ENCODE measurements around the gene RASSF7.

Gene RASSF7

GRCh38 chr11:550021-550745 is 10.6 kb upstream of the RASSF7 start:
- no peak for TF ChIP-seq CTCF (conservative IDR thresholded peaks at IDR 0.05; ENCODE audit: low read length)
- DNase-seq (ENCODE audit: low read depth): no peak
- no peak overlapping the region for H3K4me3 ChIP-seq (ENCODE audit: low read length)

GRCh38 chr11:550746-551085 is 10.1 kb upstream of the RASSF7 start:
- no peak for TF ChIP-seq CTCF (conservative IDR thresholded peaks at IDR 0.05; ENCODE audit: low read length)
- no peak overlapping the region for H3K4me3 ChIP-seq (ENCODE audit: low read length)
- DNase-seq (ENCODE audit: low read depth): no peak

DNA sequence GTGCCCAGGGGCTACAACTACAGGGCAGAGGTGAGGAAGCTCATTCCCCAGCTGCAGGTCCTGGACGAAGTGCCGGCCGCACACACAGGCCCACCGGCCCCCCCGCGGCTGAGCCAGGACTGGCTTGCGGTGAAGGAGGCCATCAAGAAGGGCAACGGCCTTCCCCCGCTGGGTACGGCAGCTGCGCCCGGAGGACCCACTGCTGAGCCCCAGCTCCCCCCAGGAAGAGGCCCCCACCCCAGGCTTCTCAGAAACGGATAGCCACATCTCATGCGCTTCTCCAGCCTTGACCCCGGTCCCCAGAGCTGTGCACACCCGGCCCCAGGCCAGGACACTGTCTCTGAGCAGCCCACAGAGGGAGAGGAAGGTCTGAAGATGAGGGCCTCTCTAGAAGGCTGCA is 9.6 kb upstream of the RASSF7 start:
- no peak for TF ChIP-seq CTCF (conservative IDR thresholded peaks at IDR 0.05; ENCODE audit: low read length)
- no peak overlapping the region for H3K4me3 ChIP-seq (ENCODE audit: low read length)
- no peak for DNase-seq (ENCODE audit: low read depth)

GRCh38 chr11:551596-551995 is 9.2 kb upstream of the RASSF7 start:
- no peak for TF ChIP-seq CTCF (conservative IDR thresholded peaks at IDR 0.05; ENCODE audit: low read length)
- no peak for DNase-seq (ENCODE audit: low read depth)
- H3K4me3 ChIP-seq (ENCODE audit: low read length): no peak overlapping the region

DNA sequence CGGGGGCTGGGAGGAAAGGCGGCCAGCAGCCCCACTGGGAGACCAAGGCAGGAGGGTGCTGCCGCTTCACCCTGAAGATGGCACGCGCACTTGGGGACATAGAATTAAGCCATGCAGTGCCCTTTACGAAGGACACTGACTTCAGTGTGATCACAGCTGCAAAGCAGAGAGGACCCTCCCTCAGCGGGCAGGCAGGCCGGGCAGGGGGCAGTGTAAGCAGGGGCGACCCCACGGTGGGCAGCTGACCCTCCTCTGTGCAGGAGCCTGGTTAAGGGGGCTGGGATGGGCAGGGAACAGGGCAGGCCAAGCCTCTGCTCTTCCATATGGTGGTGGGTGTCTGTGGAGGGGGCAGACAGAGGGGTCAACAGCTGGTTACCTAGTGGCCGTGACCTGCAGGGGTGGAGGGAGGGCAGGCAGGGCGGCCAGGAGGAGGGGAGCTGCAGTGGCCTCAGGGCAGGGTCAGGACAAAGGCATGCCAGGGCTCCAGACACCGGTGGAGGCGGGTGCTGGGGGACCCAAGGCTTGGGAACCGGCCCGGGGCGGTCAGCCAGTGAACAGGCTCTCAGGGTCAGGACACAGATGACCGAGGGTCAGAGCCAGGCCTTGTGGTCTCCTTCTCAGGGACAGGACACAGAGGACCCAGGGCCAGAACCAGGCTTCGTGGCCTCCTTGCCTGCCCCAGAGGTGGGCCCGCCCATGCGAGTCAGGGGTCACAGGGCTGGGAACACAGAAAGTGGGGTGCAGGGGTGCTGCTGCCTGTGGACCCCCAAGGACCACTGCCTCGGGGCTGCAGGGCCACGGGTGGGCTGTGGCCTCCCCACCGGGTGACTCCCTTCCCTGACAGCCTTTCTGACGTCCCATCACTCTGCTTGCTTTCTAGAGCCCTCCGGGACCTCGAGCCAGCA is 7.4 kb upstream of the RASSF7 start:
- no peak for TF ChIP-seq CTCF (conservative IDR thresholded peaks at IDR 0.05; ENCODE audit: low read length)
- no peak for DNase-seq (ENCODE audit: low read depth)
- no peak overlapping the region for H3K4me3 ChIP-seq (ENCODE audit: low read length)

GRCh38 chr11:553988-554340 is 6.8 kb upstream of the RASSF7 start:
- no peak overlapping the region for H3K4me3 ChIP-seq (ENCODE audit: low read length)
- DNase-seq (ENCODE audit: low read depth): no peak
- TF ChIP-seq CTCF (conservative IDR thresholded peaks at IDR 0.05; ENCODE audit: low read length): no peak

Data from AG10803 (cell line).